ENCODE measurements around the gene BTBD18.

The BTBD18 gene, protein sequence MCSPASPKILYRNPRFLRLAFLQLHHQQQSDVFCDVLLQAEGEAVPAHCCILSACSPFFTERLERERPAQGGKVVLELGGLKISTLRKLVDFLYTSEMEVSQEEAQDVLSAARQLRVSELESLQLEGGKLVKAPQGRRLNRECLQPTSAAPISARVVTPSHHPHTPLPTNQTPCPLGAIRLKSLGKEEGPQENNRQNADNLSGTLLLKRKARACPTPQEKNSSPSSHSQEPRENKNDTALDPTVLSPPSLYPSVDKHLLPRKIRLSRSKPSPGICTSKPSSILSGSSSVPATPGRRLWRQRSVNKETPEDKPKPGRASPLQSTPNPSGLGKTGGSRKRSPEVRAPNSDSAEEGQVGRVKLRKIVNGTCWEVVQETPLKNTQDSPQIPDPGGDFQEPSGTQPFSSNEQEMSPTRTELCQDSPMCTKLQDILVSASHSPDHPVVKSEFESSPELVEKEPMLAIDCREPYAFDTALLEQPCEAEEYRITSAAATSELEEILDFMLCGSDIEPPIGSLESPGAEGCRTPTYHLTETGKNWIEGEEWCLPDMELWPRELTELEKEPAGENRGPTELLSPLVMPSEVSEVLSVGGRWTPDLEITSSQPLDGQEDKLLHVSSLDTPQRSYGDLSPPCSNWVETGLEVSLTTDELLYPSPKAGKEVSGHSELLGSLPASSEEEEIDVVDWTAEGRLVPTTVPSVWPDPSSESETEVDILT

DNA sequence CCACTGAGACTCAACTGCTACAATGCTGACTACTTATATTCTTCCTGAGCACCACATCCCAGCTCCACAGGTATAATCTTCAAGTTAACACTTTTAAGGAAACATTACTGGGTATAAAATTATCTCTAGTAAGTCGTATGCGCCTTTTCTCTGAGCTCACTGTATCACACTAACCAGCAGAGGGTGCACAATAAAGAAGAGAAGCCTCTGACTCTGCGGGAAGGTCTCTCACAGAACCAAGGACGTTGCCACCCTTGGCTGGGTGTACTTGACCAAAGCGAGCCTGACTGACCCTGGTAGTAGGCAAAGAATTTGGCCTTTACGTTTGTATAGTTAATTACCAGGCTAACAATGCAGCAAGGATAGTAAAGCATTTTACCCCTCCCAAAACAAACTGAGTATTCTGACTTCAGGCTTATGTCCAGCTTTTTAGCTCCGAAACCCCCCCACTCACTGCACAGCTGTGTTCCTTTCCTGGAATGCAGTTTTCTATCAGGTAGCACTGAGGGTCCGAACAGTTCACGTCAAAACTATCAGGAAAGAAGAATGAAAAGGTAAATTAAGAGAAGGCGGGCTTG is at the start of gene BTBD18:
TSS of gene BTBD18 (minus strand) at position 144 of the 578 bp plus-strand sequence. CDS start 631 bp downstream, outside the sequence.
- DNase-seq (ENCODE audit: low read depth) = peak; percentile 57

DNA sequence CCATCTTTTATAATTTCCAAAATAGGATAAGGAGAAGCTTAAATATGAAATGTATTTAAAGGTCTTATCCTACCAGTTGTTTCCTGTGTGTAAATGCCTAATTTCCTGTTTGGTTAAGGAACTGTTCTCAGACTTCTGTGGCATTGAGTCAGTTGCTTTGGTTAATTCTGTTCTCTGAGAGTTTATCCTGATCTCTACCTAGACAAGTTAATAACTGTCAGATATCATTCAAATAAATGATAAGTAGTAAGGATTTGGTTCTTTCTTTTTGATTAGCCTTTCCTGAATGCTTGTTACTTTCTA is 49.5 kb upstream of the BTBD18 start:
- DNase-seq (ENCODE audit: low read depth) = no peak

DNA sequence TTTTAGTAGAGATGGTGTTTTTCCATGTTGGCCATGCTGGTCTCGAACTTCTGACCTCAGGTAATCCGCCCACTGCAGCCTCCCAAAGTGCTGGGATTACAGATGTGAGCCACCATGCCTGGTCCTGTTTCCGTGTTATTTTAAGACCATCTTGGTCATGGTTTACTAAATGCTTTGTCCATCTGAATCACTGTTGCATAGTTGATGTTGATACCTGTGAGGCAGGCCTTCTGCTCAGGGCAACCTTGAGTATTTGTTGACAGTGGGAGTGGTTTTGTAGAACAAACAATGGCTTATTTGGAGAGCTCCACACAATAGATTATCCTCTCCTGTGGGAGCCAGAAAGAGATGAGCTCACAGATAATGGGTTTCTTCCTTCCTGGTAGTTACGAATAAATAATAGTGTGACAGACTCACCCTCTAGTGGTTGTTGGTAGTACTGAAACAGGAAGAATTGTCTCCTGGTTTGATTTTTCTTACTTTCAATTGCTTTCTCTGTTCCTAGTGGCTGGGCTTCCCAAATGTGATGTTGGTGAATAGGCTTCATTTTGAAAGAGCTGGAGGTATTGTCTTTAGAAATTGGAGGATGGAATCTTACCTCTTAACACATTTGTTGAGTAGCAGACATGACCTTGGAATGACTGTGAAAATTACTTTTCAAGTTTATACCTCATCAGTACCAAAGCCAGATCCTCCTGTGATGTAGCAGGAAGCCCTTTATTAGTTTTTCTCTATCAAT is 49.0 kb upstream of the BTBD18 start:
- peak; percentile 77 for DNase-seq (ENCODE audit: low read depth)

DNA sequence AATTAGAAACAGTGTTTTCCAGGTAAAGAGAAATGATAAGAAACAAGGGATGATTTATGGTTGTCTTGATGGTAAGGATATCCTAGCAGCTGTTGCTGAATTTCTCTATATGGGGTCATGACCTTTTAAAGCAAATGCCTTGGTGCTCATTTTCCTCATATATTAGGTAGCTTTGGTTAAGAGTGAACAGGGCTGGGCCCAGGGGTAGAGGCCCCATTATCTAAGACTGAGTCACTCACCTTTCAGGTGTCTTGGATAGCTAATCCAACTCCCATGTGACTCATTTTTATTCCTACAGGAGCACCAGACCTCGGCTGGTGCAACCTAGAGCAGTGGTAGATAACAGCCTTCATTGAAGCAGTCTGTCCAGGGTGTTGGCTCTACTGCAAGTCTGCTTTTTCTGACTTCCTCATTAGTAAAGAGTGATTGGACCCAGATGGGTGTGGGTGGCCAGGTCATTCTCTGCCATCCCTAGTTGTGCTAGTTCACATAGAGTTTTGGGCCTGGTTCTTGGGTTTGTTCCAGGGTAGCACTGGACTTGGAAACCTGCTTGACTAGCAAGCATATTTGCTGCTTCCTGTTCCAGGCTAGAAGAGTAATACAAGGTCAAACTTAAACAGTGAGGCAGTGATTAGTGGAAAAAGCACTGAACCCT is 47.4 kb upstream of the BTBD18 start:
- DNase-seq (ENCODE audit: low read depth) = peak; percentile 74

DNA sequence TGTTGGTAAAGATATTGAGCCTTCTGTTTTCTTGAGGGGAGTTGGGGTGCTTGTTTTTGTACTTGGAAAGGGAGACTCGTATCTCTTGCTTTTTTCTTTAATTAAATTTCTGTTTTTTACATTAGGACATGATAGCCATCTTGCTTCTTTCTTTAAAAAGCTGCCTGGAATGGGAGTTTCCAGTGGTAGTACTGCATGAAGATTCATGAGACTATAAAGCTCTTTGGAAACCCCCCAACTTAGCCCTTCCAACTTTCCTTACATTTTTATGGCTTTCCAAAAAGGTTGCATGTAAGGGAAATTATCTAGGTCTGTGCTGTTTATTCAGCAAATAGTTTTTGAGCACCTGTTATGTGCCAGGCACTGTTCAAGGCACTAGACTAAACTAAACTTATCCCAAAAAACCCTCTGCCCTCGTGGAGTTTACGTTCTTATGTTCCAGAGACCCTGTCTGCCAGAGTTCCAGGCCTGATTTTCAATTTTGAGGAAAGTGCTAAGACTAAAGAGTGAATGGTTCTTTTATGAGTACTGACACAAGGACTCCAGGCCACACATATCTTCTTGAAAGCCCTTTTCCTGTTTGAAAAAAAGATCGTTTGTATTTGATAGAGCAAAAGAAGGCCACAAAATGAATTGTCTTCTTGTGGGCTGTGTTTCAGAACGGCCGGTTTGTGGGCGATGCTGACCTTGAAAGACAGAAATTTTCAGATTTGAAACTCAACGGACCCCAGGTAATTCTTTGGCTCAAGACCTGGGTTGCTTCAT is 41.9 kb upstream of the BTBD18 start:
- no peak for DNase-seq (ENCODE audit: low read depth)

DNA sequence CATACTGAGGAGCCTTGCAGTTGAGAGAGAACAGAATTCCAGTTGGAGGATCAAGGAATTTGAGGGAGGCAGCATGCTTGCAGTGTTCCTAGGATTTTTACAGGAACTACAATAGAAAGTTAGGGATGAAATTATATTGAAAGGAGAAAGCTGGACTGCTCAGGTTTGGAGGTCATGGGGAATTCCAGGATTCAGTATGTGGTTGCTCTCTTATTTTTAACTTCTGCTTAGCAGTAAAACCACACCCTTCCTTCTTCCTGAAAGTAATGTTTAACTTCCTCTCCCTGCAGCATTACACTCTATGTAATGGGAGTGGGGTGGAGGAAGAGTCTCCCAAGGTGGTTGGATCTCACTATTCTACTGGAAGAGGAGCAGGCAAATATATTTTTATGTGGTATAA is 41.3 kb upstream of the BTBD18 start:
- DNase-seq (ENCODE audit: low read depth) = no peak

DNA sequence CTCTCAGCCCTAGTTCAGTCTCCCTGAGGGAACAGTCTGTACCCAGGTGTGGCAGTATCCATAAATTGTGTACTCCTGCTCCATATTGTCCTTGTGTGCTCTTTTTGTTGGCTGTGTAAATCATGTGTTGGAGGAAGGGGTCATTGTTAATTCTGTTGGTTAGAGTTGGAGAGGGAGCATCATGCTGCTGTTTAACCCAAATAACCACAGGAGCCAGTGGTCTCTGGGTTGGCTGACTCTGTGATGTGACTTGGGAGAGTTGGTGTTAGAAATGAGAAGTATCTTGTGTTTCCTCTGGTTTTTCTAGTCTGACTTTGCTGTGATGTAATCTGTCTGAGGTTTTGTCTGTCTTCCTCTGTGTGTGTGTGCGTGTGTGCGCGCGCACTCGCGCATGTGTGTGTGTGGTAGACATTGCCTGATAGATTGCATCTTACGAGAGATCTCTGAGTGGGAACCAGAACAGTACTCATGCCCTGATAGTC is 40.5 kb upstream of the BTBD18 start:
- DNase-seq (ENCODE audit: low read depth) = peak; percentile 26

DNA sequence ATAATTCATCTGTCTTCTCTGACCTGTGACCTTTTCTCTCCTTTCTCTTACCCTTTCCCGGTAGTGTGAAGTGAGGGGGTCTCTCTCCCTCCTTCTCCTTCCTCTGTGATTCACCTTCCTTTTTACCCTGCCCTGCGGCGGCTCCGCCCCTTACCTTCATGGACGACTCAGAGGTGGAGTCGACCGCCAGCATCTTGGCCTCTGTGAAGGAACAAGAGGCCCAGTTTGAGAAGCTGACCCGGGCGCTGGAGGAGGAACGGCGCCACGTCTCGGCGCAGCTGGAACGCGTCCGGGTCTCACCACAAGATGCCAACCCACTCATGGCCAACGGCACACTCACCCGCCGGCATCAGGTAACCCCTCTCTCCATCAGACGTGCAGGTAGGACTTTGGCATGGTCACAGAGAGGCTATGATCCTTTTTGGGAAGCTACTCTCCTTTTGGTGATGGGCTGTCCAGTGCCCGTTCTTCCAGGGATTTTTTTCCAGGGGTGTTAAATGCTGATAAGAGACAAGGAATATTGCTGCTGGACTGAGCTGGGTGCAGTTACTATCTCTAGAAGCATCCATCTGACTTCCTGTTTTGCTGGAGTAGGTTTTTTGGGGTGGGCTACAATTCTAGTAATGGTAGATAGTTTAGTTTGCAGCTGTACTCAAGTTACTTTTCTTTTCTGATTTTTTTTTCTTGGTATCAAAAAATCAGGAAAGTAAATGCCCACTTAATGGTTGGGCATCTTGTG is 39.9 kb upstream of the BTBD18 start:
- no peak for DNase-seq (ENCODE audit: low read depth)

DNA sequence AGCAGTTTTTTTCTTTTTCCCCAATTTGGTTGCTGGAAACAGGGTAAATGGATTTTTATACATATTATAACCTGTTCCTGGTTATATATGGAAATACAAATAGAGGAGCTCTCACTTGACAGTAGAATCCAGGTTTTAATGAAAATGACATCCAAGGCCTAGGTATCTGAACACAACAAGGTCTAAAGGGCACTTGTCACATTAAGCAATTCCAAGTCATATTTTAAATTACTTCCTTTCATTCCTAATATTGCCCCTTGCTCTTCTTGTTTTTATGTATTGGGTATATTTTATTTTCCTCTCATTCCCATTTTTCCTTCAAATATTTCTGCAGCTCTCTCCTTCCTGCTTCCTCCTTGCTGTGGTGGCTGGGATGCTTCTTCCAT is 37.1 kb upstream of the BTBD18 start:
- DNase-seq (ENCODE audit: low read depth) = no peak

DNA sequence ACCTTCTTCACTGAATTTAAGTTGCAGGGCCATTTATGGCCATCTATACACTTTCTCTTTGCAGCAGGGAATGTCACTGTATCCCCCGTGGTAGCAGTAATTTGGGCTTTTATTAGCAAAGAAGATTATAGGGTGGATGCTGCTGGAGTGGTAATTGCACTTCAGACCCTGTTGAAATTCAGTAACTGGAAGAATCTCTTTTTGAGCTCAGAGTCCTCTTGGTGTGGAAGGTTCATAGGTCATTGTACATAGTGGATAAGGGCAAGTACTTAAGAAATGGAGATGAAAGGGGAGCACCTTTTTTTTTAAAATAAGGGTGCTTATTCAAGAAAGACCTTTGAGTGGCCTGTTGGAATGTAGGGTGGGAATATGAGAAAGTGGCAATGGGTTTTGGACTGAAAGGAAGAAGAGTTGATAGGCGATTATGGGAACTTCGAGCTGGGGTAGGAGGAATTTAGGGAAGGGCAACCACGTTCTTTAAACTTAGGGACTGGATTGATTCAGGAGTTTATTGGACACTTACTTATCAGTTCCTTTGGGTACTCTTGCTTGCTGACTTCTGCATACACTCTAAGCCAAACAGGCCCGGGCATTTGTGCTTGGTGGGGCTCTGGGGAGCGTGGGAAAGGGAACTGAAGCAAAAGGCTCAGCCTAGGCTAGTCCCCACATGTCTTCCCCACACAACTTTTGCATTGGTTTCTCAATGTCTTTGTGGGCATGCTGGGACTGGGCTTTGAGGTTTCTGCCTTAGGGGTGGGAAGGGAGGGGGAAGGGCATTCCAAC is 36.5 kb upstream of the BTBD18 start:
- peak; percentile 41 for DNase-seq (ENCODE audit: low read depth)

DNA sequence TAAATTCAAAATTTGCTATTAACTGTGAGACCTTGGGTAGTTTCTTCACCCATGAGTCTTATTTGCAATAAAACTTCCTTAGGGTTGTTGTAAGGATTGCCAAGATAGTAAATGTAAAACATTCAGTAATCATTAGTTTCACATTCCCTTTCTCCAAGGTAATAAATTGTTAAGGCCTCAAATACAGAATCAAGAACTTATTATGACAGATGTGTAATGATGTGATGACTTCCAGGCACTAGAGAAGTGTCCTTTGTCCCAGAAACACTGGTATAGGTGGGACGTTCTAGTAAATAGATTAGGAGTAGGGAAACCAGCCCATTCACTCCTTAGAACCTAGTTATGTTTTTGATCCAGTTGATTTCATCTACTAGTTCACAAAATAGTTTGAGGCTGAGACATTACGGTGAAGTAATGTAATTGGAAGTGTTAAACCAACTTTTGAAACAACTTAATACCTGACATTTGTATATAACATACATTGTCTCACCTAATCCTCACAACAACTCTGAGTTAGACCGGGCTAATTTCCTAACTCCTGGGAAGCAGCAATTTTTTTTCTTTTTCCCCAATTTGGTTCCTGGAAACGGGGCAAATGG is 35.5 kb upstream of the BTBD18 start:
- no peak for DNase-seq (ENCODE audit: low read depth)

DNA sequence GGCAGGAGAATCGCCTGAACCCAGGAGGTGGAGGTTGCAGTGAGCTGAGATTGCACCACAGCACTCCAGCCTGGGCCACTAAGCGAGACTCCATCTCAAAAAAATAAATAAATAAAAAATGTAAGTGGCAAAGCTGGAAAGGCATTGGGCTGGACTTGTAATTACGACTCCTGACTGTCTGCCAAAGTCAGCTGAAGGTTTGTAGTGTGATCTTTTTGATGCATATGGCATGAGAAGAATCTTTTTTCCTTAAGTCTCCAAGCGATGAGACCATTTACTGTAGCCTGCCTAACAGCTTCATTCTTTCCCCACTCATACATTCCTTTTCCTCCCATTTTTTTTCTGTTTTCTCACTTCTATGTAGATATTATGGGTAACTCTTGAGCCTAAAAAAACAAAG is 34.8 kb upstream of the BTBD18 start:
- DNase-seq (ENCODE audit: low read depth) = peak; percentile 91

DNA sequence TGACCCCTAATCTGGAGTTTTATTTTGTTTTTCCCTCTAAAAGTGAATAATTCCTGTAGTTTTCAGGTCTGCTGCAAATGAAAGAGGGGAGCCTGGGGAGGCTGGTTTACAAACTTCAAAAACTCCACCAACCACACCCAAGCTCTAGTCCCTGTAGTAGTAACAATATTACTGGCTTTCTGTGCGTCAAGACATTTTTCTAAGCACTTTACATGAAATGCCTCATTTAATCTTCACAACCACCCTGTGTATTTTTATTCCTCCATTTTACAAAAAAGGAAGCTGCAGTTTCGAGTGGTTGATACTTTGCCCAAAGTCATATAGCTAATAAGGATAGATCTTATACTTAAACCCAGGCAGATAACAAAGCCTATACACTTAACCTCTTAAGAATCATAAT is 33.5 kb upstream of the BTBD18 start:
- DNase-seq (ENCODE audit: low read depth) = no peak

DNA sequence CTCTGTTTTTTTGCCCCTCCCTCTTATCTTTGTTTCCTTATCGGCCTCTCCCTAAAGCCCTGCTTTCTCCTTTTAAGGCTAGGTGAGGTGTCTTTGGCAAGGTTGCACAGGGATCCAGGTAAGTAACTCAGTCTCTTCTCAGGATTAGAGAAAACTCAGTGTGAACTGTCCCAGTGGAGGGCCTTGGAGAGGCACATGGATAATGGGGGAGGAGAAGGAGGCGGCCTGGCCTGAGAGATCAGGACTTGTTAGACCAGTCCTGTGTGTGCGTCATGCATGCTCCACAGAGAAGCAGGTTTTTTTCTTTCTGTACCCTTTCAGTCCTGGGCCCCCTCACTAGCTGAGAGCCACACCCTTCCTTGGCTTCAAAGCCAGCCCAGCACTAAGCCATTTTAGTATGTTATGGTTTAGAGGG is 29.9 kb upstream of the BTBD18 start:
- DNase-seq (ENCODE audit: low read depth) = no peak

DNA sequence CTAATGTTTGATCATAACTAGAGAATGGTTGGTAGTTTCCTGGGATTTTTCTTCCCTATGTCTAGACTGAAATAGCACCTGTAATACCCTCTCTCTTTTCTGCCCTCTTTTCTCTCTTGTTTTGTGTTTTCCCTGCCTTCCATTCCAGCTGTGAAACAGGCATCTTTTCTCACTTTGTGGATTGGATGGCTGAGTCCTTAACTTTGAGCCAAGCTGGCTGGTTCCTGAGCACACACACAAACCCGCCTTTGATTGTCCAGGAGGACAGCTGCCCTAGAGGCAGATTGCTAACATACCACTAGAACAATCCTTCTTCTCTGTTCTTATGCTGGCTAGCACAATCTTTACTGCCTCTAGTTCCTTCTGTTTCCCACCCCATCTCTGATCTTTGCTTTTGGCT is 27.7 kb upstream of the BTBD18 start:
- DNase-seq (ENCODE audit: low read depth) = peak; percentile 82

DNA sequence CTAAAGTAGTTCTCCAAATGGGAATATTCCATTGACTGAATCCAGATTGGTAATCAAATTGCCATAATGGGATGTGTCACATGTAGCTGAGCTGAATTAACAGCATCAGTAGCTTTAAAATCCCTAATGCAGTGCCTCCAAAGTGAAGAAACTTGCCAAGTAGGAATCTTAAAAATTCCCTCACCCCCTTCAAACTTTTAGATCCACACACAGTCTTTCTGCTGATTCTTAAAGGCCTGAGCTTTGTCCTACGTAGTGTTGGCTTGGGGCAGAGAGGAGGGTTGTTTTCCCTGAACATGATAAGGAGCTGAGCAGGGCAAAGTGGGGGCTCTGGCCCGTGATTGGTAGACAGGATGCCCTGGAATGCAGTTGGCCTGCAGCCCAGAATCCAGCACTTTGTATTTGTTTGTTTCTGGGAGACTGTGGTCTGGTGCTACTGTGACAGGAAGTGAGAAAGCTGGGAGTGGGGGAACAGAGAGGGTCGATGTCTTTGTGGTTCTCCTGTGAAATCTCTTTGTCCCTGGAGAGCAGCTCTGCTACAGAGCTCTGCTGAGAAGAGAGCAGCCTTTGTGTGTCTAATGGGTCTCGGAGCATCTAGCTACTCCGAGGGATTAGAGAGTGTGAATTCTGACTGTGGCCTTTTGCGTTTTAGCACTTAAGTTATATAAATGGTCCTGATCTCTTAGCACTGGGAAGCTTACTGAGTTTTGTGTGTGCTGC is 26.9 kb upstream of the BTBD18 start:
- DNase-seq (ENCODE audit: low read depth) = peak; percentile 99

DNA sequence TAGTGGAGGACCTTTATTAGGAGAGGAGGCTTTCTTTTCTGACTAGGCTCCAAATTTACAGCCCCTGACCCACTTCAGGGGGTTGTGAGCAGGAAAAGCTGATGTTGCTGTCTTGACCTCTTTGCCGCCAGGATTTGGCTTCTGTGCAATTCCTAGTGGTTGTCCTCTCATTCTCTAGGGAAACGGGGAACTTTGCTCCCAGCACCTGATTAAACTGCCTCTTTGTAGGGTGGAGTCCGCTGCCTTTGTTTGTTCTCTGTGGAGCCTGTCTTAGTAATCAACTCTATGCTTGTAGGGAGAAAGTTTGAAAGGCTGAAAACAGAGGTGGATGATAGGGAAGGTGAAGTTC is 26.3 kb upstream of the BTBD18 start:
- peak; percentile 32 for DNase-seq (ENCODE audit: low read depth)

DNA sequence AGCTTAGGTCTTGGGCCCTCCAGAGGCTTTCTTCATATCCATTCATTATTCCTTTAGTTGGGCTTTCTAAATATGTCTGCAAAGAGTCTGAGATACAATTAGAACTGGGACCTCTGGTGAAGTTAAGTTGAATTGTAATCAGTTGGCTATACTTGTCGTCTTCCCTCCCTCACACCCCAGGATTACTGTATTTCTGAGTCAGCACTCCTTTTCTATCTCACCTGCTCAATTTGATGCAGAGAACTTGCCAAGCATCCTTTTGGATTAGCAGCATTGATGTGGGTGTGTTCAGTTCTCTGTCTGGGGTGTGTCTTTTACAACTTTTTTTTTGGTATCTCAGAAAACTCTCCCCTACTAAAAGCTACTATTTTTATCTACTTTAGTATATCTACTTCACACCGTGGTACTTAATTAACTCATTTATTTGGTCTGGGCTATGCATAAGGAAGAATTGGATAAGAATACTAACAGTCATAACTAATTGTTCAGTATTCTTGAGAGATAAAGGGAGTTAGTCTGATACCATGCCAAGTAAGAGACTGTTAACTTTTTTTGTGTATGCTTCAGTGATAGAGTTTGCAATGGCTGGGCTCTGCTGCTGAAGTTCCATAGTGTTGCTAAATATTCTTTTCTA is 25.1 kb upstream of the BTBD18 start:
- no peak for DNase-seq (ENCODE audit: low read depth)
